GM19099 (cell line): ENCODE results near the gene OR1I1.

Experiments
- POLR2A ChIP-seq: IDR thresholded peaks from 3 replicates; pipeline ENCODE4 v1.6.1; 2011; ENCODE audit warnings: low read depth; ENCODE audit not compliant: insufficient read length; ENCODE audit errors: extremely low read depth

OR1I1 gene, protein sequence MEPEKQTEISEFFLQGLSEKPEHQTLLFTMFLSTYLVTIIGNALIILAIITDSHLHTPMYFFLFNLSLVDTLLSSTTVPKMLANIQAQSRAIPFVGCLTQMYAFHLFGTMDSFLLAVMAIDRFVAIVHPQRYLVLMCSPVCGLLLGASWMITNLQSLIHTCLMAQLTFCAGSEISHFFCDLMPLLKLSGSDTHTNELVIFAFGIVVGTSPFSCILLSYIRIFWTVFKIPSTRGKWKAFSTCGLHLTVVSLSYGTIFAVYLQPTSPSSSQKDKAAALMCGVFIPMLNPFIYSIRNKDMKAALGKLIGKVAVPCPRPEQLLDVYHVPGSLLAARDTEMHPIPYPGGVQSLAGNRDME

GRCh38 chr19:15081911-15082310 lies at the start of gene OR1I1:
Gene OR1I1, plus strand, starts transcription at chr19:15082211. Its CDS starts 4,855 bp downstream, at chr19:15087066.
- TF ChIP-seq POLR2A, result no peak

DNA sequence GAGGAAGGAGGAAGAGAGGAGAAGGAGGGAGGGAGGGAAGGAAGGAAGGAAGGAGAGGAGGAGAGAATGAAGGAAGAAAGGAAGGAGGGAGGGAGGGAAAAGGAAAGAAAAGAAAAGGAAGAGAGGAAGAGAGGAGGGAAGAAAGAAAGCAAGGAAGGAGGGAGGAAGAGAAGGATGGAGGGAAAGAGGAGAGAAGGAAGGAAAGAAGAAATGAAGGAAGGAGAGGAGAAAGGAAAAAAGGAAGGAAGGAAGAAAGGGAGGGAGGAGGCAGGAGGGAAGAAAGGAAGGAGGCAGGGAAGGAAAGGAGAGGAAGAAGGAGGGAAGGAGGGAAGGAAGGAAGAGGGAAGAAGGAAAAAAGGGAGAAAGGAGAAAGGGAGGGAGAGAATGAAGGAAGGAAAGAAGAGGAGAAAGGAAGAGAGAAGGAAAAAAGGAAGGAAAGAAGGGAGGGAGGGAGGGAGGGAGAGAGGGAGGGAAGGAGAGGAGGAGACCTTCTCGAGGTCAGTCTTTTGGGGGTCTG lies 46.2 kb upstream of the OR1I1 start:
- TF ChIP-seq POLR2A, result no peak

DNA sequence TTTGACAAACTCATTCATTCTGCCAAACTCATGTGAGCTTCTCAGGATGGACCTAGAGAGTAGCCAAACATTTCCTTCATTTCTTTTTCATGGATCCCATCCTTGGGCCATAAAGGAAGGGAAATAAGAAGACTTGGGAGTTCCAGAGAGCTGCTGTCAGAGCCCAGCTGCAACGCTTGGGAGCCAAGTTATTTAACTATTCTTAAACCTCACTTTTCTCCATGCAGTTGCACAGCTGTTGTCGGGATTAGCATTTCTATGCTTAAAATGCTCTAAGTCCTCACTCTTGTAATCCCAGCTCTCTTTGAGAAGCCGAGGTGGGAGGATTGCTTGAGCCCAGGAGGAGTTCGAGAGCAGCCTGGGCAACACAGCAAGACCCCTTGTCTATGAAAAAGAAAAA lies 44.4 kb upstream of the OR1I1 start:
- TF ChIP-seq POLR2A, result no peak

DNA sequence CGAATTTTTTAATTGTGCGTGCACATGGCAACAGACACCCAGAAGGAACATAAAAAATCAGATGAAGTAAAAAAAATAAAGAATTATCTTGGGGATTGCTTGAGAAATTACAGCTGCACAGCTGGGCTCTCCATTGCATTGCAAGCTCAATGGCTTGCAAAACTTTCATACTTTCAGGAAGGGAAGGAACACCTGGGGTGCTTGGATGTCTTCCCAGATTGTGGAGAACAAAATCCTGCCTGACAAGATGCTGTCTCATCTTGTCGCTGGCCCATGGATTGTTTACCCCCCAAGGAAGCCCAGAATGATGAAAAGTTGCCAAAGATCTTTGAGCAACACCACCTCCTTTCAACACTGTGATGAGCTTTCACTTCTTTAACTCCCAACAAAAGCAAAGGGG lies 43.7 kb upstream of the OR1I1 start:
- no peak for TF ChIP-seq POLR2A

DNA sequence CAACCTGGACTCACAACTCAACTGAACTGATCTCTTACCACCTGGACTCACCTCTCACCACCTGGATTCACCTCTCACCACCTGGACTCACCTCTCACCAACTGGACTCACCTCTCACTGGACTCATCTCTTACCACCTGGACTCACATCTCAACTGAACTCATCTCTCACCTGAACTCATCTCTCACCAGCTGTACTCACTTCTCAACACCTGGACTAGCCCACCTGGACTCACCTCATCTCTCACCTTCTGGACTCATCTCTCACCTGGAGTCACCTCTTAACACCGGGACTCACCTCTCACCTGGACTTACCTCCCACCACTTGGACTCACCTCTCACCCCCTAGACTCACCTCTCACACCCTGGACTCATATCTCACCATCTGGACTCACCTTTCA lies 40.0 kb upstream of the OR1I1 start:
- TF ChIP-seq POLR2A, result no peak

DNA sequence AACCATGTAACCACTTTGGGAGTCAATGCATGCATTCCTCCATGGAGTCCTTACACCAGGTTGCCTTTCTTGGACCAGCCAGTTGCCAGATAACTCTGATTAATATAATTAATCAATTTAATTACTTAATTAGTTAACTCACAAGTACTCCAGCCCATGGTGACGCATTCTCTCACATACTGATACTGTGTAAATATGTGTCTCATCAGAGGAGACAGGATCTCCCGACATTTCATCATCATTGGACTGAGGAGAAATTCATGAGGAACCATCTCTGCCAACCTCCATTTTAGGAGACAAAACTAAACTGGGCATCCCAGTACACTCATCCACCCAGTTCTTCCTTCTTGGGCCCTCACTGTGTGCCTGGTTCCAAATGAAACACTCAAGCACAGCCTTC lies 39.2 kb upstream of the OR1I1 start:
- no peak for TF ChIP-seq POLR2A

GRCh38 chr19:15045506-15045905 lies 36.5 kb upstream of the OR1I1 start:
- no peak for TF ChIP-seq POLR2A

GRCh38 chr19:15047680-15048079 lies 34.3 kb upstream of the OR1I1 start:
- TF ChIP-seq POLR2A, result no peak

DNA sequence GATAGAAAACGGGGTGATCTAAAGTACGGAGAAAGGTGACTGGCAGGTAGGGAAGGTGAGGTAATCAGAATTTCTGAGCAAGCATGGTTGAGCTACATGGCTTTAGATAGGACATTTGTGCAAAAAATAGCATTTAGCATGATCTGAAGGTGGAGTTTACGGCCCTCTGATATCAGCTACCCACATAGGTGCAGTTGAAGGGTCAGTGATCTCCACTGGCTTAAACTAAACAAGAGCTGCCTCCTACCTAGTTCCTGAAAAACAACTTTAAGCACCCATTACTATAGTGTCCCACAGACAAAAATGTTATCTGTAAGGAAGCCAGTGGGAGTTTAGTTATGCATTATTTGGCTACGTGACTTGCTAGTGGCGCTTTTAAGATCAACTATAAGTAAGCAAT lies 33.9 kb upstream of the OR1I1 start:
- TF ChIP-seq POLR2A, result no peak

- no peak for TF ChIP-seq POLR2A
Measured at GRCh38 chr19:15048885-15049541, 33.0 kb upstream of the OR1I1 start, which contains the start of gene CASP14. Gene CASP14, plus strand, starts transcription at chr19:15049480. Its CDS starts 2,772 bp downstream, at chr19:15052252.

- TF ChIP-seq POLR2A, result no peak
Measured at GRCh38 chr19:15050639-15051038, 31.4 kb upstream of the OR1I1 start.

- no peak for TF ChIP-seq POLR2A
Measured at GRCh38 chr19:15062036-15062435, 20.0 kb upstream of the OR1I1 start.

GRCh38 chr19:15072930-15073647 lies 8.9 kb upstream of the OR1I1 start:
- TF ChIP-seq POLR2A, result no peak

DNA sequence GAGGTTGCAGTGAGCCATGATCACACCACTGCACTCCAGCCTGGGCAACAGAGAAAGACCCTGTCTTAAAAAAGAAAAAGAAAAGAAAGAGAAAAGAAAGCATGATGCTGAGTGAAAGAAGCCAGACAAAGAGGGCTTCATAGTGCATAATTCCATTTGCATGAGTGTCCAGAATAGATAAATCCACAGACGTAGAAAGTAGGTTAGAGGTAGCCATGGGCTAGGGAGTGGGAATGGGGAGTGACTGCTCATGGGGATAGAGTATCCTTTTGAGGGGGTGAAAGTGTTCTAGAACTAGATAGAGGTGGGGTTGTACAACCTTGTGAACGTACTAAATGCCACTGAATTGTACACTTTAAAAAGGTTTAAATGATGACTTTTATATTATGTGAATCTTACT lies 7.6 kb upstream of the OR1I1 start:
- no peak for TF ChIP-seq POLR2A

- no peak for TF ChIP-seq POLR2A
Measured at GRCh38 chr19:15075806-15076205, 6.2 kb upstream of the OR1I1 start.
